Neural cell (in vitro differentiated cells): ENCODE results near the gene NSF.

Experiments used
- EP300 ChIP-seq: fragments of 450-650 bp; conservative IDR thresholded peaks from 2 replicates; pipeline ENCODE4 v1.6.1; 2014; ENCODE audit warnings: antibody characterized with exemption, mild to moderate bottlenecking, moderate library complexity; ENCODE audit not compliant: poor library complexity, severe bottlenecking
- EZH2 ChIP-seq: fragments of 200-600, 300-800 bp; shearing (Covaris generic), sonication (generic); IDR thresholded peaks from 2 replicates; pipeline ENCODE4 v1.6.1; 2014; ENCODE audit warnings: antibody characterized with exemption, low read length, borderline replicate concordance, mild to moderate bottlenecking; ENCODE audit not compliant: insufficient read depth, poor library complexity, severe bottlenecking
- POLR2AphosphoS5 ChIP-seq: IDR thresholded peaks from 2 replicates; pipeline ENCODE4 v1.6.1; 2012
- SMC3 ChIP-seq: fragments of 450-650 bp; conservative IDR thresholded peaks from 2 replicates; pipeline ENCODE4 v1.6.1; 2014; ENCODE audit warnings: antibody characterized with exemption, mild to moderate bottlenecking, moderate library complexity; ENCODE audit not compliant: poor library complexity
- TF ChIP-seq, protein P1 (sequence below): fragments of 450-650 bp; IDR thresholded peaks from 2 replicates; pipeline ENCODE4 v1.5.1; 2014; ENCODE audit warnings: antibody characterized with exemption, mild to moderate bottlenecking, moderate library complexity; ENCODE audit not compliant: poor library complexity, severe bottlenecking

DNA sequence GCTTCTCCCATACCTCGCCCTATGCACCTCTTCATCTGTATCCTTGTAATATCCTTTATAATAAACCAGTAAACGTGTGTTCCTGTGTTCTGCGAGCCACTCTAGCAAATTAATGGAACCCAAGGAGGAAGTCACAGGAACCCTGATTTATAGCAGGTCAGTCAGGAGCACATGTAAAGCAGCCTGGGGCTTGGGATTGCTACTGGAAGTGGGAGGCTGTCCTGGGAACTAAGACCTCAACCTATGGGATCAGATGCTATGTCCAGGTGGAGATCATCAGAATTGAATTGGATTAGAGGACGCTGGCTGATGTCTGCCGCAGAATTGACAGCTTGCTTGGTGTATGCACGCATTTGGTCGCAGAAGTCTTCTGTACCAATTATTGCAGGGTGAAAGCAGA, 212.3 kb downstream of the NSF start:
- TF ChIP-seq, protein P1, sequence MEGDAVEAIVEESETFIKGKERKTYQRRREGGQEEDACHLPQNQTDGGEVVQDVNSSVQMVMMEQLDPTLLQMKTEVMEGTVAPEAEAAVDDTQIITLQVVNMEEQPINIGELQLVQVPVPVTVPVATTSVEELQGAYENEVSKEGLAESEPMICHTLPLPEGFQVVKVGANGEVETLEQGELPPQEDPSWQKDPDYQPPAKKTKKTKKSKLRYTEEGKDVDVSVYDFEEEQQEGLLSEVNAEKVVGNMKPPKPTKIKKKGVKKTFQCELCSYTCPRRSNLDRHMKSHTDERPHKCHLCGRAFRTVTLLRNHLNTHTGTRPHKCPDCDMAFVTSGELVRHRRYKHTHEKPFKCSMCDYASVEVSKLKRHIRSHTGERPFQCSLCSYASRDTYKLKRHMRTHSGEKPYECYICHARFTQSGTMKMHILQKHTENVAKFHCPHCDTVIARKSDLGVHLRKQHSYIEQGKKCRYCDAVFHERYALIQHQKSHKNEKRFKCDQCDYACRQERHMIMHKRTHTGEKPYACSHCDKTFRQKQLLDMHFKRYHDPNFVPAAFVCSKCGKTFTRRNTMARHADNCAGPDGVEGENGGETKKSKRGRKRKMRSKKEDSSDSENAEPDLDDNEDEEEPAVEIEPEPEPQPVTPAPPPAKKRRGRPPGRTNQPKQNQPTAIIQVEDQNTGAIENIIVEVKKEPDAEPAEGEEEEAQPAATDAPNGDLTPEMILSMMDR = no peak
- TF ChIP-seq POLR2AphosphoS5 (no peak), SMC3 (no peak), EZH2 (no peak), EP300 (no peak)
